ENCODE data around the gene GPX3. TPM values are rescaled to one million over a fixed set of nuclear protein-coding genes. Genes with fewer than 3 reads are reported as not detected.

Gene GPX3
- total RNA-seq, 1 donor from 2014 or later: 199 TPM

DNA sequence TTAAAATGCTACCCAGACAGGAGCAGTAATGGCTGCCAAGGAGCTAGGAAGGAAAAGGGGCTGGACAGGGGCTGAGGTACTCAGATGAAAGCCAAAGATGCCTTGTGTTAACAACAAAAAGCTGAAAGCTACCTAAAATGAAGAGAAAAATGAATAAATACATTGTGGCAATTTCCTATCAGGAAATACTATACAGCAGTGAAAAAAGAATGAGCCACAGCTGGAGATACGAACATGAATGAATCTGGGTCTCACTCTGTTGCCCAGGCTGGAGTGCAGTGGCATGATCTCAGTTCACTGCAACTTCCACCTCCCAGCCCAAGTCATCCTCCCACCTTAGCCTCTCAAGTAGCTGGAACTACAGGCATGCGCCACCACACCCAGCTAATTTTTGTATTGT is 54.2 kb downstream of the GPX3 start:
- DNase-seq (ENCODE audit: low spot score) (no peak), ATAC-seq (no peak)

DNA sequence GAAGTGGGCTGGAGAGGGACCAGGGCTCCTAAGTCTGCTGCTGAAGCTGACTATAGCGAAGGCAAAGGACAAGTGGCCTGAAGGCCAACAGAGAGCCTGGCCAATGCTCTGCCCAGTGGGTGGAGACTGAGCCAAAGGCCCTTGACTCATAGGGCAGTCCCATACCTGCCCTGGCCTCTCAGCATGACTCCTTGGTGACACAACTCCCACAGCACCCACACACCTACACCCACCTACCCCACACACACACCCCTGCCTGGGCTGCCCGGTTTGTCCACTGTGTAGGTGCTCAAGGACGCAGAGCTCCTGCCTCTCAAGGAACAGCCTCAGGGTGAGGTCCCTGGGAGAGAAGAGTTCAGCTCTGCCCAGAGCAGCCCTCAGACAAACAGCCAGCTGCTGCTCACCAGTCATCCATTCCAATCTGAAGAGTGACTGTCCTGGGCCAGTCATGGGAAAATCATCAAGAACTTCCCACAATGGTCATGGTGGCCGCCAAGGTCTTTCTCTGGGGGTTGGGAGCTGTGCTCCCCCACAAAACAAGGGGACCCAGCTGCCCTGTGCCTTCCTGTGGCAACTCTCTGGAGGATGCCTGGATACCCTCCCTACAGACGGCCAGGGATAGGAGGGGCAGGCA is 55.4 kb downstream of the GPX3 start:
- ATAC-seq (peak; percentile 80), DNase-seq (ENCODE audit: low spot score) (peak; percentile 85)

DNA sequence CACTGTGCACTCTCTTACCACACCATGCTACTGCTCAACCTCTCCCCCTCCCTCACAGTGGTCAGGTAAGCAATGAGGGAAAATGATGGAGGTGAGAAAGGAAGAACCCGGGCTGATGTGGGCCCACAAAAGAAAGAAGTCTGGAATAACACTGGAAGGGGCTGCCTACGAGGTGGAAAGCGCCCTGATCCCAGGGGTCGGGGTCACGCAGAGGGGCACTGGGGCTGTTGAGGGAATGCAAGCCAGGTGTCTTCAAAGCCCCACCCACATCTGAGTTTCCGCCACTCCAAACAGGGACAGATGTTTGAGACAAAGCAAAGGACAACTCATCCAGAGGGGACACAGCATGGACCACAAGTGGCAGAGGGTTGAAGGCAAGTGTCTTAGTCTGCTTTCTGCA is 56.2 kb downstream of the GPX3 start:
- ATAC-seq: no peak
- no peak for DNase-seq (ENCODE audit: low spot score)

GRCh38 chr5:151077419-151077818 is 57.0 kb downstream of the GPX3 start:
- DNase-seq (ENCODE audit: low spot score) (no peak), ATAC-seq (no peak)

GRCh38 chr5:151077967-151078366 is 57.6 kb downstream of the GPX3 start:
- DNase-seq (ENCODE audit: low spot score) (no peak), ATAC-seq (no peak)

Other genes with a start within 250 kb of the GPX3 start
- 3.6 TPM for gene SMIM3, start 241.8 kb upstream of the GPX3 start, total RNA-seq
- gene IRGM, start 174.1 kb upstream of the GPX3 start, total RNA-seq: not detected
- gene ZNF300, start 115.6 kb upstream of the GPX3 start, total RNA-seq: 0.23 TPM
- 74.5 TPM for gene TNIP1, start 60.4 kb downstream of the GPX3 start, total RNA-seq
- 232 TPM for gene ANXA6, start 137.2 kb downstream of the GPX3 start, total RNA-seq
- 29.2 TPM for gene CCDC69, start 203.5 kb downstream of the GPX3 start, total RNA-seq
- gene GM2A, start 232.6 kb downstream of the GPX3 start, total RNA-seq: 13.2 TPM

All from left lobe of liver (tissue), 2 donors.